Measurements from ENCODE around the gene PRR3. TPM values are rescaled to one million over a fixed set of nuclear protein-coding genes. Genes with fewer than 3 reads are reported as not detected.

PRR3 gene
- total and polyA plus RNA-seq, 9 of the 15 experiments (the other 6 are each of a cell fraction or from before 2014, with no cell fraction given) = 23.5 to 59.6 (median 28.8) TPM

- TF ChIP-seq HSF4 (CRISPR knock-in tag; IDR thresholded peaks at IDR 0.05; ENCODE audit: borderline replicate concordance) = no peak
- TF ChIP-seq CREB3L1 (IDR thresholded peaks at IDR 0.05; ENCODE audit: borderline replicate concordance, low read depth) = no peak
- TF ChIP-seq NRF1 (conservative IDR thresholded peaks at IDR 0.05 in 1 of 2, IDR thresholded peaks at IDR 0.05 in 1 of 2) = peak; percentile 61 to 72
- TF ChIP-seq ELF2 (CRISPR knock-in tag; IDR thresholded peaks at IDR 0.05) = no peak
- TF ChIP-seq ZNF175 (CRISPR knock-in tag; IDR thresholded peaks at IDR 0.05; ENCODE audit: low read depth) = no peak
- TF ChIP-seq CEBPB (tag; IDR thresholded peaks at IDR 0.05) = 0 out of 2 replicates have a peak, but pooled peaks have one; percentile 13
- no peak for TF ChIP-seq CEBPZ (IDR thresholded peaks at IDR 0.05; ENCODE audit: borderline replicate concordance, low read depth, low read length)
- TF ChIP-seq TEAD2 (tag; IDR thresholded peaks at IDR 0.05) = no peak
- peak; percentile 71 to 72; a peak in 2 of 4 replicates for TF ChIP-seq SIN3A (IDR thresholded peaks at IDR 0.05; ENCODE audit: borderline replicate concordance in 2 of 2, control insufficient read depth in 1 of 2, low read depth in 2 of 2, low read length in 2 of 2)
- no peak for TF ChIP-seq GABPB2 (CRISPR knock-in tag; conservative IDR thresholded peaks at IDR 0.05)
- TF ChIP-seq ZNF124 (CRISPR knock-in tag; IDR thresholded peaks at IDR 0.05) = no peak
- TF ChIP-seq RBM14 (IDR thresholded peaks at IDR 0.05; ENCODE audit: borderline replicate concordance, insufficient read depth, low read depth, low read length) = no peak
- peak in 1 of 2 experiments; percentile 12; a peak in 1 of 4 replicates for TF ChIP-seq FOXK2 (conservative IDR thresholded peaks at IDR 0.05 in 1 of 2, IDR thresholded peaks at IDR 0.05 in 1 of 2; ENCODE audit: low read depth in 2 of 2)
- peak; percentile 70; the same call in 1 of the 2 replicates for TF ChIP-seq AFF4 (CRISPR knock-in tag; IDR thresholded peaks at IDR 0.05)
- TF ChIP-seq ZNF511 (CRISPR knock-in tag; IDR thresholded peaks at IDR 0.05) = no peak
Measured at GRCh38 chr6:30541515-30542403, 15.3 kb upstream of the PRR3 start (continued).
